HUDEP-2 (cell line): ENCODE measurements around the gene RALGAPA2.
A peak's percentile ranks its signal among the peaks of the same experiment; 100 is the strongest.

Source experiments
- DNase-seq, 76 experiments: peaks; one replicate each; lab custom pipeline; 2025; ENCODE audit not compliant: unreplicated experiment in 76 of 76; lab: John Stamatoyannopoulos, UW

RALGAPA2 gene

GRCh38 chr20:20687319-20687718 lies 25.1 kb downstream of the RALGAPA2 start:
- no peak for DNase-seq

GRCh38 chr20:20685635-20686034 lies 26.8 kb downstream of the RALGAPA2 start:
- no peak for DNase-seq

GRCh38 chr20:20683481-20684321 lies 28.7 kb downstream of the RALGAPA2 start:
- DNase-seq, result peak in 37 of 76 experiments; percentile 6 to 69 (median 29)

- no peak for DNase-seq
Observed at GRCh38 chr20:20683020-20683419, 29.4 kb downstream of the RALGAPA2 start.

- peak in 50 of 76 experiments; percentile 5 to 74 (median 44) for DNase-seq
Observed at GRCh38 chr20:20680991-20681508, 31.4 kb downstream of the RALGAPA2 start.

- DNase-seq, result no peak
Observed at GRCh38 chr20:20679316-20679715, 33.1 kb downstream of the RALGAPA2 start.

- no peak for DNase-seq
Observed at GRCh38 chr20:20677186-20677585, 35.3 kb downstream of the RALGAPA2 start.

- DNase-seq, result peak in 3 of 76 experiments; percentile 3 to 28 (median 6)
Observed at GRCh38 chr20:20668639-20669038, 43.8 kb downstream of the RALGAPA2 start.

- DNase-seq, result no peak
Observed at GRCh38 chr20:20666359-20666758, 46.1 kb downstream of the RALGAPA2 start.

GRCh38 chr20:20665606-20666332 lies 46.7 kb downstream of the RALGAPA2 start:
- DNase-seq, result peak in 3 of 76 experiments; percentile 5 to 31 (median 11)

- DNase-seq, result peak in 28 of 76 experiments; percentile 2 to 56 (median 17)
Observed at GRCh38 chr20:20664795-20665589, 47.5 kb downstream of the RALGAPA2 start.

GRCh38 chr20:20663841-20664240 lies 48.6 kb downstream of the RALGAPA2 start:
- DNase-seq, result no peak

GRCh38 chr20:20658871-20659431 lies 53.5 kb downstream of the RALGAPA2 start:
- DNase-seq, result no peak

- DNase-seq, result no peak
Observed at GRCh38 chr20:20658123-20658522, 54.3 kb downstream of the RALGAPA2 start.

- DNase-seq, result no peak
Observed at GRCh38 chr20:20657092-20657491, 55.4 kb downstream of the RALGAPA2 start.

GRCh38 chr20:20655883-20656282 lies 56.6 kb downstream of the RALGAPA2 start:
- DNase-seq, result no peak

- DNase-seq, result no peak
Observed at GRCh38 chr20:20649945-20650344, 62.5 kb downstream of the RALGAPA2 start.

- no peak for DNase-seq
Observed at GRCh38 chr20:20643927-20644326, 68.5 kb downstream of the RALGAPA2 start.

- no peak for DNase-seq
Observed at GRCh38 chr20:20641783-20642182, 70.7 kb downstream of the RALGAPA2 start.

GRCh38 chr20:20638878-20639277 lies 73.6 kb downstream of the RALGAPA2 start:
- no peak for DNase-seq
